ENCODE data around the gene C2orf76.
"Not testable (repeated sequence)": the region's sequence is repeated elsewhere in the genome, so short reads cannot be mapped to it uniquely, and the experiment has no call there.

C2orf76 gene

DNA sequence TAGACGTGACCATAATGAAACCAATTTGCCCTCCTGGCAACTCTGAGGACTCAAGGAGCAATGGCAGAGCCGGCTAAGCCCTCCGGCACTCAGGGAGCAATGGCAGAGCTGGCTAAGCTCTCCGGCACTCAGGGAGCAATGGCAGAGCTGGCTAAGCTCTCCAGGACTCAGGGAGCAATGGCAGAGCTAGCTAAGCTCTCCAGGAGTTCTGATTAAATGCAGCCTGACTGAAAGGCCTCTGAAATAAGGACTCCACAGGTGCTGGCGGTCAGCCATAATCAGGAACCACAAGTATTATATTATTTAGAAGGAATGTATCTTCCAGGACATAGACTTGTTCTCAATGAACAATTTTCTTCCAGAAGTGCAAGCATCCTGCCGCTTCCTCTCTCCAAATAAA lies 65.2 kb downstream of the C2orf76 start:
- in situ Hi-C loops (cut with MboI; ENCODE audit: low sequenced_read_pairs) = no loop called here

DNA sequence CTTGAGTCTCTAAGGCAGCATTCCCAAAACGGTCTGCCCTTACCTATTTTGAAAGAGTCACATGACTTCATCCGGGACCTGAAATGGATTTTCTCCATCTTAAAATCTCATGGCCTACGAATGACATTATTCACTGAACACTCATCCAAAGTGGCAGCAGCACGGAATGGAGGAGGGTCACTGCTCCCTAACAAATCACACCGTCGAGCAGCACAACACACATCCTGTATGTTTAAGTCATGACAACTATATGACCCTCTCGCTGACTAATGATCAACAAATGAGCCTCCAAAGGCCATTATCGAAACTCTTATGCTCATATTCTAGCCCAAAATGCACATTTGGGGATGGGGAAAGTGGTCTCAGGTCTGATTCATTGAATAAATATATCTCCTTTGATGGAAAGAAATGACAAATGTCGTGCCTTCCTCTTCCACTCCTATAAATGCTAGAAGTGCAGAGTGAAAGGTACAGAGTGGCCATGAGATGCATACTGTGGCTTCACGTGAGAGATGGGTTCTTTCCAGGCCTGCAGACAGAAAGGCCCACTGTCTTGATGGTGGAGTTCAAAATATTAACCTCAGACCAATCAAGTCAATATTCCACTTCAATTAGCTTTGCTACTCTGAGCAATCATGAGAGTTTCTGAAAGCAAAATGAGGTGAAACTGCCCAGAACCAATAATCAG lies 70.8 kb downstream of the C2orf76 start:
- in situ Hi-C loops (cut with MboI; ENCODE audit: low sequenced_read_pairs) = no loop called here

DNA sequence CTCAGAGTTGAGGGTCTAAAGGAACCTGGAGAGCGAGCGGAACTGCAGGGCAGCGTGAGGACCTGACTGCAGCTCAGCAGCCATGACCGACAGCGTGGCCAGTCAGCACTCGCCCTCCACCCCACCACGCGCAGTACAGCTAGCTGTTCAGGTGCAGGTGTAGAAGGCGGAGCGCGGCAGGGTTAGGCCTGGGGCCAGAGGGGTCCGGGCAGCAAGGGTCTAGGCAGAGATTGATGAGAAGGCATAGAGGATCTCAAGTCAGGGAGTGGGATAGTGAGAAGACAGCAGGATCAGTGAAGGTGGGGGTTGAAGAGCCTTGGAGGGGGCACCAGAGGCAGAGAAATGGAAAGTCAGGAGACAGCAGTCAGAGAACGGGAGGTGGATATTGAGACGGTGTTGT lies 72.0 kb downstream of the C2orf76 start:
- in situ Hi-C loops (cut with MboI; ENCODE audit: low sequenced_read_pairs) = no loop called here

DNA sequence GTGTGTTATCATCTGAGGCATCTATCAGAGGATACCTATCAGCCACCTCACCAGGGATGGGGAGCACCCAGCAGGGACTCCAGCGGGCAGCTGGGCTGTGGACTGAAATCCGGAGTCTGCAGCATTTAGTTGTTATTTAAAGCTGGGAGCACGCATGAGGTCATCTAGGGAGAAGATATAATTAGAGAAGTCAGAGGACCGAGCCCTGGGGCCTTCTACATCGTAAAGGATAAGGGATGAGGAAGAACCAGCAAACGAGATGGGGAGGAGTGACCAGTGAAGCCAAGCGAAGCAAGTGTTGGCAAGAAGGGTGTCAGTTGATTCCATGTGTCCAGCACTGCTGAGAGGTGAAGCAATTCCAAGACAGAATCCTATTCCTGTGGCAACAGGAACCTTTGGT lies 72.7 kb downstream of the C2orf76 start:
- in situ Hi-C loops (cut with MboI; ENCODE audit: low sequenced_read_pairs) = no loop called here

DNA sequence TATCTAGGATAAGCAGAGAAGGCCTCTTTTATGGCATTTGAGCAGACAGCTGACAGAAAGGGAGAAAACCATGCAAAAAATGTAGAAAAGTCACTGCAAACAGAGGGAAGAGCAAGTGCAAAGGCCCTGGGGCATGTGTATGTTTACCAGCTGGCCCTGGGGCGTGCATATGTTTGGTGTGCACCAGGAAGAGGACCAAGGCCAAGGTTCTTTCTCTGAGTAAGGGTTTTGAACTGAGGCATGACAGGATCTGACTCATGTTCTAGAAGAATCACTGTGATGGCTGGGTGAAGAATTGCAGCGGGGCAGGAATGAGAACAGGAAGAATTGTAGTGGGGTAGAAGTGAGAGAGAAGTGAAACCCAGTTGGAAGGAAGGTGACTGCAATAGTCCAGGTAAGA lies 73.4 kb downstream of the C2orf76 start:
- in situ Hi-C loops (cut with MboI; ENCODE audit: low sequenced_read_pairs) = no loop called here

DNA sequence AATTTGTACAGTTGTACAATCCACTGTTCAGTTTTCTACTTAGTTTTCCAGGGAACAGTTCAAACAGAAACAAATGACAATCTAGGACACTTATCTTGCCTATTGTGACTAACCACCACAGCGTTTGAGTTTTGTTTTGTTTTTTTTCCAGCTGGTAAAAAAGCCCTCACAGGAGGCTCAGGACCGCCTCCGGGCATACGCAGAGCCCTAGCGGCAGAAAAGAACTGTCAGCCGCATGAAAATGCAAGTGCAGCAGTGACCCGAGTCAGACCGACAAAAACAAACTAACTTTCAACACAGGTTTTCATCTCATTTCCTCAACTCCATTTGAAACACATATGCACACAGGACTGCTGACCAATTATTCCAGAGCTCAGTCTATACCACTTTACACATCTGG lies 74.4 kb downstream of the C2orf76 start:
- in situ Hi-C loops (cut with MboI; ENCODE audit: low sequenced_read_pairs) = no loop called here

DNA sequence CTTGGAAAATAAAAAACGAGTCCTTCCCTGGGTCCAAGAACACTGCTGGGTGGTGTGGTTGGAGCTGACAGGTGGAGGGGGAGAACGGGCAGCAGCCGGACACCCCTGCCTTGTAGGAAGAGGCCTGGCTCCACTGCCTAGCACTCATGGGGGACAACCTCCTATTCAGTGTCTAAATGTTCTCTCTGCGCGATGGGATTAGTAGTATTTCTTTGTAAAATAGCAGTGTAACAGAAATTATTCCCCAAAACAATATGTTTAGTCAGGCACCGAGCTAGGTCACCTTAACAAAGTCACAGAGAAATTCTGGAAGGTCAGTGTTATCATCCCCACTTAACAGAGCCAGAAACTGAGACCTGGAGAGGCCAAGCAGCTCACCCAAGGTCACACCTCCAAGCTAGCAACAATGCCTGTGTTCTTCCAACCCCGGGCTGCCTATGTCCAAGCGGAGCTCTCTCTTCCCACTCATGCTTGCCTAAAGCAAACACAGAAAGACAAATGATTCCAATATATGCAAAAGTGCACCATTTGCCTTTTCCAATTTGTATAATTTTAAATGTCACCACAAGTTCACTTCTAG lies 75.0 kb downstream of the C2orf76 start:
- in situ Hi-C loops (cut with MboI; ENCODE audit: low sequenced_read_pairs) = no loop called here

DNA sequence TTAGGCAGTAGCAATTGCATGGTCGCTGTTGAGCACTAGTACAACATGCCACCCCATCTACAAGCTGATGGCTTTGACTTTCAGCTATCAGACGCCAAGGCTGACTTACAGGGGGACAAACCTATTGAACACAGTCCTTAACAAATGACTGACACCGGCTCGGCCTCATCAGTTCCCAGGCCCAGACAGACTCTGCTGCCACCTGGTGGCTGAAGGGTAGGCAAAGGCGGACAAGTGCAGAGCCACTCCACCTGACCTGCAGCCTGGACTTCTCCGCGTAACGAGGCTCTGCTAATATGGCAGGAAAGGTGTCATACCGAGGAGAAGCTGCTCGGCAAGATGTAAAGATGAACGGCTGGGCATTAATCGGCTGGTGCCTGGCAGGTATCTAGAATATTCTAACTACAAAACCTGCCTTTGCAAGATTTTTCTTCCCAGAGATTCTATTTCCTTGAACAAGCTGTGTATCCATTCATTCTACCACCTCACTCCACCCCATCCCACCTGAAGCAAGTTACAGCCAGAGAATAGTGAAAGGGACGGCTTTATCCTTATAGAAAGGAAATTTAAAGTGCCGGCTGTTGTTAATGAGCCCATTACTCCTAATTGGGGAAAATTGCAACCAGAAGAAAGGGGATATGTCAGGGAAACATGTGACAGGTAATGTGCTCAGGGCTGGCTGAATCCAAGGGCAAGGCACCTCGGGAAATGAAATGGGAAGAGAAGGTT lies 75.6 kb downstream of the C2orf76 start:
- in situ Hi-C loops (cut with MboI; ENCODE audit: low sequenced_read_pairs) = no loop called here

DNA sequence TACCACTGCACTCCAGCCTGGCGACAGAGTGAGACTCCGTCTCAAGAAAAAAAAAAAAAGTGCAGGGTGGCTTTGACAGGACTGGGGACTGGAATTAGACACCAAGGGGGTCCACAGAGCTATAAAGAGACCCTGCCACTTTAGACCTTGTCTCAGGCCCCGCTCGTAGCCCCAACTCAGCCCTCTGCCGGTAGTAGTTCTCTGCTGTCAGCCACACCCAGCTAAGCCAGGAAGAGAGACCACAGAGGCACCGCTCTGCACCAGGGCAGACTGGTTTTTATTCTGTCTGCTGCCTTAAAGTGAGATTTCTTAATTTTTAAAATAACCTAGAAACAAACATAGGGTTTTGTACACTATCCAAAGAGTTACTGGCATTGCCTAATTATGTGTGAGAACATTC lies 77.0 kb downstream of the C2orf76 start:
- in situ Hi-C loops (cut with MboI; ENCODE audit: low sequenced_read_pairs) = no loop called here

DNA sequence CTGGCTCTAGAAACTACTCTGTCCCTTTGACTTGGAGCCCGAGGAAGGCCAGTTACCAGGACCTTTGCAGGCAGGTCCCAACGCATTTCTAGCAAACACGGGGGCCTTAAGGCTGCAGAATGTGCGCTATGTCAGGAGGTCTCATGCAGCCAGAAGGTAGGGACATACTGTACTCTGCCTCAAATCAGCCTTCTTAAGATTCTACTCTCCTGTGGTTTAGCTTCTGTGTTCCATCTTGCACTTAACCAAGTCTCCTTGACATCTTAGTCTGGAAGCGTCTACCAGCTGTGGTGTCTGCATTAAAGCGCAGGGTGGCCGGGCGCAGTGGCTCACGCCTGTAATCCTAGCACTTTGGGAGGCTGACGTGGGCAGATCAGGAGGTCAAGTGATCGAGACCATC lies 77.5 kb downstream of the C2orf76 start:
- in situ Hi-C loops (cut with MboI; ENCODE audit: low sequenced_read_pairs) = no loop called here

DNA sequence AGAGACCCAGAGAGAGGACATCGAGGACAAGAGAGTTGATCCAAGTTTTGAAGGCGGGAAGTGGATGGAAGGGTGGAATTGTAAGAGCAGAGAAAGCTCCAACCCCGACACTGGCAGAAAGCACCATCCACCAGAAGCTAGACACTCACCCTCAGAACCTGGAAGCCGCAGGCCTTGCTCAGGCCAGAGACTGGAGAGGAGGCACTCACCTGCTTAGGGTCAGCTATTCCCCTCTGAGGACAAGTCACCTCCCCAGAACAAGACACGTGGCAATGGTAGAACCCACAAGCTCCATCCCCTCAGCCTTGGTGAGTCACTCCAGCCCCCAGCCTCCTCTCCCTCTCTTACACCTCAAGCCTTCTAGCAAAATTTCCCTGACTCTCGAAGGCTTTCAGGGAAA lies 78.1 kb downstream of the C2orf76 start:
- in situ Hi-C loops (cut with MboI; ENCODE audit: low sequenced_read_pairs) = no loop called here

DNA sequence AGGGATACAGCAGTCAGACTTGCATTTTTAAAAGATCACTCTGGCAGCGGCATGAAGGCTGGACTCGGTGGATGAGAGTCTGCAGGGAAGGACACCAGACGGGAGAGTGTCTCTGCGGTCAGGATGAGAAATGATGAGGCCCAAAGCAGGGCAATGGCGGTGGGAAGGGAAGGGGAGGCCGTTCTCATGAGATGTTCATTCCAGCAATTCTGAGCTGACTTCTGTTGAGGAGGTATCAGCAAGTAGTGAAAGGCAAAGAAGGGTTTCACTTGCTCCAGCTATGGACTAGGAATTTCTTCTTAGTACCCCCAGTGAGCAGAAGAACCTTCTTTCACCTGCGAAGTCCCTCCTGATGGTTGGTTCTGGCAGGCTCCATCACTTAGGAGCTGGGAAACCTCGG lies 80.0 kb downstream of the C2orf76 start:
- in situ Hi-C loops (cut with MboI; ENCODE audit: low sequenced_read_pairs) = no loop called here

DNA sequence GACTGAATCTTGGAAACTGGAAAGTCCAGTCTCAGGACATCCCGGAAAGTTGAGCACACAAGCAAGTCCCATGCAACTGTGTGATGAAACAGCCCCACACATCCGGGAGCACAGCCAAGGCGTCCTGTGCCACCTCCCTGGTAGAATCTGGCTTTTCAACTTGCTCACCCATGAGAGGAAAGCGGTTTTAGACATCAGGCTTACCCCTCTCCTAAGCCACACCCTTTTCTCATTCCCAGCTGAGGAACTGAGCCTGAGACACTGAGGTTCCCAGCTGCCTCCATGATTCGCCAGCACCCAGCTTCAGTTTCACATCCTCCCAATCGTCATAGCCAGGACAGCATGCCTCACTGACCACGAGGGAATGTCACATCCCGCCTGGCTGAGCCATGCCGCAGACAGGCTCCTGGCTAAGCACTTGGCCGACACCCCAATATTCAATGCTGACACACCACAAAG lies 82.7 kb downstream of the C2orf76 start:
- in situ Hi-C loops (cut with MboI; ENCODE audit: low sequenced_read_pairs) = no loop called here

DNA sequence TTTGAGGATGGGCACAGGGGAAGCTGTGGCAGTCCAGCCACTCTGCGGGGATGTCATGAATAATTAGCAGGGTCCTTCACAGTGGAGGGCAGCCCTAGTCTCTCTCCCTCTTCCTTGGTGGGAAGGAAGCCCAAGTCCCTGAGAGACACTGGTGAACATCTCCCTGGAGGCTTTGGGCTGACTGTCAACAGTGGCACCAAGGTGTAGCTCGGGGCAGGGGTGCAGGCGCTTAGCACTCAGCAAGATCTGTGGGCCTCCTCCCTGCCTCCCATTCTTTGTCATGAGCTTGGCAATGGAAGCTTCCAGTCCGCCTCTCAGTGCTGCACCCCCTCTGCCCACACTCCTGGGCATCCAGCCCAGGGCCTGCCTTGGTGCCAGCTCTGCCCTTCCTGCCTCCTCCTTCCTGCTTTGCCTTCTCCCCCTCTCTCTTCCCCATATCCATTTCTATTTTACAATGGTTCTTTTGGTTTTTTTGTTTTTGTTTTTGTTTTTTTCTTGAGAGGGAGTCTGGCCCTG lies 83.6 kb downstream of the C2orf76 start:
- in situ Hi-C loops (cut with MboI; ENCODE audit: low sequenced_read_pairs) = no loop called here

DNA sequence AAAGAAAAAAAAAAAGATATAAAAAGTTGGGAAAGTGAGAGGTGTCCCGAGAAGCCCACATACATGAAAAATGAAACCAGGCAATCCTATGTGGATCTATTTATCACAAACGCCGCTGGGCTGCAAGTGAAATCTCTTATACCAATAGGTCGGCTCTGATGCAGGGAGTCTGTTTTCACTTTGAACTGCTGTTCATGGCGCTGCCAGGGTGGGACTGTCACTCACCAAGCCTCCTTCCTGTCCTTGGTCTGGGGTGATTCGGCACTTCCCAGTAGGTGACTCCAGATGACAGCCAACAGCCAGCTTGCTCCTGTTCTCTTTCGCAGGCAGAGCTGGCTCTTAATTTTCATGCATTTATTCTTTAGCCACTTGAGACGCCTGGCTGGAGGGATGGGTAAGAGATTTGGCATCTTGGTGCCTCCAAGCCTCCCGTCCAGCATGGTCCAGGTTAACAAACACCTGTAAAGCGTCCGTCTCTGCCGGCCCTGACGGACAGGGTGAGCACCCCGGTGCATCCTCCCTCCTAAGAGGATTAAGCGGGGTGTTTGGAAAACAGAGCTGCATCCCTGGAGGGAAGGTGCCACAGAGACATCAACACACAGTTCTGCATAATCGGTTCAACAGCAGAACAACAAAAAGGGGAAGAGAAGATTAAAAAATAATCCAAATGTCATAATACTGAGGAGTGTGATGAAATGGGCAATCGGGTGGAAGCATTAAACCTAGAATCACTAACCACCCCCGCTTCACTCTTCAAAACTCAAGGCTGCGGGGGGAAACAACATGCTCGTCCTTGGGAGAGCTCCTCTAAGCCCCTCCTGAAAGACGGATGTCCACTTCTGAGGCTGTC lies 84.3 kb downstream of the C2orf76 start:
- in situ Hi-C loops (cut with MboI; ENCODE audit: low sequenced_read_pairs) = no loop called here

DNA sequence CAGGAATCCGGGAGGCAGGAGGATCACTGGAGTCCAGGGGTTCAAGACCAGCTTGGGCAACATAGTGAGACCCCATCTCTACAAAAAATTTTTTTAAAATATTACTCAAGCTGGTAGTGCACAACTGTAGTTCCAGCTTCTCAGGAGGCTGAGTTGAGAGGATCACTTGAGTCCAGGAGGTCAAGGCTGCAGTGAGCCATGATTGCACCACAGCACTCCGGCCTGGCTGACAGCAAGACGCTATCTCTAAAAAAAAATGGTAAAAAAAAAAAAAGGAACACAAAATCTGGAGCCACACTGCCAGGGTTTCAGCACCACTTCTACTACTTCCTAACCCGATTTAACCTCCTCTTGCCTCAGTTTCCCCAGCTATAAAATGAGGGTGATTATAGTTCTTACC lies 86.0 kb downstream of the C2orf76 start:
- in situ Hi-C loops (cut with MboI; ENCODE audit: low sequenced_read_pairs) = no loop called here

DNA sequence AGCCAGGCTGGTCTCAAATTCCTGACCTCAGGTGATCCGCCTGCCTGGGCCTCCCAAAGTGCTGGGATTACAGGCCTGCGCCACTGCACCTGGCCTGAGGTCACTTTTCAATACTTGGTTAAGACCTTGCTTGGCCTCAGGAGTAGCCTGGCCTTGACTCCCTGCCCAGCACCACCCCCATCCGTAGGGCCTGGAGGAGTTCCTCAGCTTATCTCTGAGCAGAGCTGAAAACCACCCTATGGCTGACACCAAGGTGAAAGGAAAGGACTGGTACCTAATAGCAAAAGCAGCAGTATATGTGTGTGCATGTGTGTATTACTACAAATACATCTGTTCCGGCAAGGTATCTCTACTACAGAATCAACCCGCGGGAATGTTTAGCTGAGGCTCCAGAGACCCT lies 87.0 kb downstream of the C2orf76 start:
- in situ Hi-C loops (cut with MboI; ENCODE audit: low sequenced_read_pairs) = no loop called here

DNA sequence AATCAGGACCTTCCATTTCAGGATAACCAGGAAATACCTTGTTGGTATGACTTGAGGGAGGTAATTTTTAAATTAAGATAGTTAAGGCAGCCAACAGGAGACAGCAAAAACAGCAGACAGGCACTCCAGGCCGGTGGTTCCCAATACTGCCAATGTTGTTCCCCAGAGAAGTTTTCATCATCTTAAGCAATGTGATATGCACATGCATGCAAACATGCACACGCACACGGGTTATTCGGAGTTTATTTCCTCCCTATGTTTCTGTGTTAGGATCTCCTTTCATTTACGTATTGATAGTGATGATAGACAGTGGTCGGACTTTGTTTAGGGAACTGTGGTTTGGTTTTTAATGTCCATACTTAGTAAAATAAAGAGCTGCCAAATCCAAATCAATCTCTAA lies 87.7 kb downstream of the C2orf76 start:
- in situ Hi-C loops (cut with MboI; ENCODE audit: low sequenced_read_pairs) = no loop called here

DNA sequence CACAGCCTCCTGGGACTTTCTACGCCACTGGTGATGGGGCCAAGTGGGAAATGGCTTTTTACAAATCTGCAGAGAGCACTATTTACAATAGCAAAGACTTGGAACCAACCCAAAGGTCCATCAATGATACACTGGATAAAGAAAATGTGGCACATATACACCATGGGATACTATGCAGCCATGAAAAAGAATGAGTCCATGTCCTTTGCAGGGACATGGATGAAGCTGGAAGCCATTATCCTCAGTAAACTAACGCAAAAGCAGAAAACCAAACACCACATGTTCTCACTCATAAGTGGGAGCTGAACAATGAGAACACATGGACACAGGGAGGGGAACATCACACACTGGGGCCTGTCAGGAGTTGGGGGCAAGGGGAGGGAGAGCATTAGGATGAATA lies 88.2 kb downstream of the C2orf76 start:
- in situ Hi-C loops (cut with MboI; ENCODE audit: low sequenced_read_pairs) = not testable (repeated sequence)

DNA sequence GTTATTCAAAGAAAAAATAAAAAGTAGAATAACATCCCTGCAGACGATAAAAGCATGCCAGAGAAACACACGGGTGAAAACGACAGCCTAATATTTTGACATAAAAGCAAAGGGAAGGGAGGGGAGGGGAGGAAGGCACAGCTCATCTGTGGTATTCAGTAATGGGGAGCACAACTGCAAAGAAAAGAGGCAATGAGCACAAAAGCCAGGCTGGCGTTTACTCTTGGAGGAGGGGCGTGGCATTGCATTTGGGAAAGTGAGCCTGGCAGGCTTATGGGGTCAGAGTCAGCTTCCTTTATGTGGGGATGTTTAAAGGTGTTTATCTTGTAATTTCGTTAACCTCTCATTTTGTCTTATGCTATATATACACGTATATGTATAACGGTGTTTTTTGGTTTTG lies 89.8 kb downstream of the C2orf76 start:
- in situ Hi-C loops (cut with MboI; ENCODE audit: low sequenced_read_pairs) = no loop called here

DNA sequence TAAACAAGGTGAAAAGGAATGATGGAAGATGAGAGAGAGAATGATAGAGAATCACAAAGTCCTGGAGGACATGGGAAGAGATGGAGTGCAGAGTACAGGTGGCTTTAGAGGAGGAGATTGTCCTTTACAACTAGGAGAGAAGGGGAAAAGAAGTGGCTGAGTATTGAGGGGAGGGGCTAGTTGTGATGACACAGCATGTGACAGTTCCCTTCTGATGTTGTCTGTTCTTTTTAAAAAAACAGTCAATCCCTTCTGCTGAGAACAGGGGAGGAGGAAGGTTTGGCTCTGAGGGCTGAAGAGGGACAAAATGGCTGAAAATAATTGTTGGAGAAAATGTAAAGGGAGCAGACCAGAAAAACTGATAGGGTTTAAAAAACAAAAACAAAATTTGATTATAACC lies 99.0 kb downstream of the C2orf76 start:
- in situ Hi-C loops (cut with MboI; ENCODE audit: low sequenced_read_pairs) = no loop called here
